H9 (cell line): ENCODE measurements around the gene P2RY14. TPM values are rescaled to one million over a fixed set of nuclear protein-coding genes. Genes with fewer than 3 reads are reported as not detected.

Source experiments
- DNase-seq: peaks from one replicate; pipeline ENCODE4 v3.0.0-alpha.2; 2017
- H2AFZ ChIP-seq: one replicate; pipeline ENCODE4 v1.6.1; 2013; ENCODE audit warnings: mild to moderate bottlenecking, low read length, control low read depth, moderate library complexity
- H2AK5ac ChIP-seq: 2 replicates; pipeline ENCODE4 v1.6.1; 2013; ENCODE audit warnings: low read length, control low read depth, mixed read lengths; ENCODE audit not compliant: insufficient read length
- H2BK120ac ChIP-seq: one replicate; pipeline ENCODE4 v1.6.1; 2013; ENCODE audit warnings: low read depth, mild to moderate bottlenecking, low read length, control low read depth, inconsistent platforms; ENCODE audit not compliant: poor library complexity, severe bottlenecking
- H2BK12ac ChIP-seq: 2 replicates; pipeline ENCODE4 v1.6.1; 2013; ENCODE audit warnings: low read length, control low read depth, mixed read lengths, low read depth; ENCODE audit not compliant: insufficient read length
- H2BK15ac ChIP-seq: 2 replicates; pipeline ENCODE4 v1.6.1; 2013; ENCODE audit warnings: low read depth, low read length, control low read depth
- H2BK20ac ChIP-seq: one replicate; pipeline ENCODE4 v1.6.1; 2013; ENCODE audit warnings: low read depth, mild to moderate bottlenecking, low read length, control low read depth, inconsistent platforms; ENCODE audit not compliant: poor library complexity, severe bottlenecking
- H2BK5ac ChIP-seq: 2 replicates; pipeline ENCODE4 v1.6.1; 2013; ENCODE audit warnings: low read length, control low read depth, mixed read lengths; ENCODE audit not compliant: insufficient read length
- H3K14ac ChIP-seq: 2 replicates; pipeline ENCODE4 v1.6.1; 2013; ENCODE audit warnings: low read length, control low read depth; ENCODE audit not compliant: insufficient read depth
- H3K18ac ChIP-seq: 2 replicates; pipeline ENCODE4 v1.6.1; 2013; ENCODE audit warnings: low read depth, mild to moderate bottlenecking, mixed read lengths, low read length, control low read depth; ENCODE audit not compliant: insufficient read length
- H3K23ac ChIP-seq: 2 replicates; pipeline ENCODE4 v1.6.1; 2013; ENCODE audit warnings: low read length, control low read depth, mixed read lengths, low read depth; ENCODE audit not compliant: insufficient read length
- H3K23me2 ChIP-seq: 2 replicates; pipeline ENCODE4 v1.6.1; 2013; ENCODE audit warnings: low read depth, mild to moderate bottlenecking, mixed read lengths, low read length, control low read depth; ENCODE audit not compliant: insufficient read length, poor library complexity, severe bottlenecking
- H3K27ac ChIP-seq: 2 replicates; pipeline ENCODE4 v1.5.1; 2013; ENCODE audit warnings: low read length, control low read depth, mixed read lengths, low read depth; ENCODE audit not compliant: insufficient read length
- H3K27me3 ChIP-seq: 2 replicates; pipeline ENCODE4 v1.6.1; 2013; ENCODE audit warnings: low read length, control low read depth, inconsistent platforms; ENCODE audit not compliant: insufficient read depth
- H3K4ac ChIP-seq: 2 replicates; pipeline ENCODE4 v1.6.1; 2013; ENCODE audit warnings: low read depth, mild to moderate bottlenecking, control low read depth, inconsistent platforms, low read length, moderate library complexity
- H3K4me1 ChIP-seq: 2 replicates; pipeline ENCODE4 v1.6.1; 2013; ENCODE audit warnings: low read length, control low read depth, inconsistent platforms; ENCODE audit not compliant: insufficient read depth
- H3K4me2 ChIP-seq: 2 replicates; pipeline ENCODE4 v1.6.1; 2013; ENCODE audit warnings: low read length, control low read depth, mixed read lengths; ENCODE audit not compliant: insufficient read length, insufficient read depth
- H3K56ac ChIP-seq: 2 replicates; pipeline ENCODE4 v1.6.1; 2013; ENCODE audit warnings: low read depth, mild to moderate bottlenecking, mixed read lengths, low read length, control low read depth; ENCODE audit not compliant: insufficient read length
- H3K79me1 ChIP-seq: 2 replicates; pipeline ENCODE4 v1.6.1; 2013; ENCODE audit warnings: low read depth, mild to moderate bottlenecking, moderate library complexity, low read length, control low read depth, inconsistent platforms; ENCODE audit not compliant: insufficient read depth, poor library complexity, severe bottlenecking
- H3K79me2 ChIP-seq: 2 replicates; pipeline ENCODE4 v1.6.1; 2013; ENCODE audit warnings: low read length, control low read depth, inconsistent platforms; ENCODE audit not compliant: insufficient read depth
- H3K9ac ChIP-seq: 2 replicates; pipeline ENCODE4 v1.6.1; 2013; ENCODE audit warnings: low read length, control low read depth, mixed read lengths; ENCODE audit not compliant: insufficient read length; ENCODE audit errors: extremely low read depth
- H3K9me3 ChIP-seq: one replicate; pipeline ENCODE4 v1.6.1; 2013; ENCODE audit warnings: low read depth, low read length, inconsistent platforms; ENCODE audit not compliant: control insufficient read depth
- H3T11ph ChIP-seq: one replicate; pipeline ENCODE4 v1.6.1; 2013; ENCODE audit warnings: mild to moderate bottlenecking, low read length, control low read depth, inconsistent platforms
- H4K20me1 ChIP-seq: one replicate; pipeline ENCODE4 v1.6.1; 2013; ENCODE audit not compliant: control insufficient read depth, insufficient read length, insufficient read depth
- H4K5ac ChIP-seq: 2 replicates; pipeline ENCODE4 v1.6.1; 2013; ENCODE audit warnings: low read depth, mild to moderate bottlenecking, mixed read lengths, low read length, control low read depth; ENCODE audit not compliant: insufficient read length
- H4K8ac ChIP-seq: replicated peaks from 2 replicates; pipeline ENCODE4 v1.6.1; 2013; ENCODE audit warnings: low read length, control low read depth, mixed read lengths, low read depth; ENCODE audit not compliant: insufficient read length
- H4K91ac ChIP-seq: 2 replicates; pipeline ENCODE4 v1.6.1; 2013; ENCODE audit warnings: low read depth, mild to moderate bottlenecking, moderate library complexity, mixed read lengths, low read length, control low read depth; ENCODE audit not compliant: insufficient read length
- H3K27ac Mint-ChIP-seq, 3 experiments: 2 replicates in 2 of 3; 3 replicates in 1 of 3; pipeline ENCODE4 v1.8.0; 2020 to 2021; ENCODE audit warnings: mixed read lengths in 3 of 3, mild to moderate bottlenecking in 1 of 3, moderate library complexity in 1 of 3
- H3K27me3 Mint-ChIP-seq: 2 replicates; pipeline ENCODE4 v1.8.0; 2021; ENCODE audit warnings: low read depth, mild to moderate bottlenecking, moderate library complexity, mixed read lengths
- H3K36me3 Mint-ChIP-seq, 3 experiments: 2 replicates in 2 of 3; 3 replicates in 1 of 3; pipeline ENCODE4 v1.8.0; 2020 to 2021; ENCODE audit warnings: low read depth in 3 of 3, mixed read lengths in 3 of 3; ENCODE audit not compliant: insufficient read depth in 1 of 3
- H3K4me1 Mint-ChIP-seq, 2 experiments: 2 replicates each; pipeline ENCODE4 v1.8.0; 2020; ENCODE audit warnings: mixed read lengths in 2 of 2
- H3K4me3 Mint-ChIP-seq, 2 experiments: 2 replicates in 1 of 2; 3 replicates in 1 of 2; pipeline ENCODE4 v1.8.0; 2020 to 2021; ENCODE audit warnings: mild to moderate bottlenecking in 2 of 2, mixed read lengths in 2 of 2, moderate library complexity in 1 of 2
- H3K9me3 Mint-ChIP-seq, 2 experiments: 2 replicates in 1 of 2; 3 replicates in 1 of 2; pipeline ENCODE4 v1.8.0; 2020; ENCODE audit warnings: mild to moderate bottlenecking in 2 of 2, mixed read lengths in 2 of 2, moderate library complexity in 1 of 2
- CTCF ChIP-seq: fragments of 200-600 bp; sonication (generic); conservative IDR thresholded peaks from 3 replicates; pipeline ENCODE4 v1.8.0; 2021; ENCODE audit warnings: antibody characterized with exemption, mild to moderate bottlenecking
- WGBS: extraction: QIAGEN DNeasy Blood & Tissue Kit; methylation state at CpG from one replicate; pipeline ENCODE4 v1.1.7; 2013; ENCODE audit warnings: missing lambda C conversion rate, low lambda C conversion rate, mixed read lengths; ENCODE audit not compliant: insufficient read length; ENCODE audit errors: extremely low coverage; 5-methylcytosine and 5-hydroxymethylcytosine counted together
- total RNA-seq: library from RNA; stranded (reverse); gene quantifications from 2 replicates; pipeline ENCODE4 v1.2.1, GENCODE V29; 2021

P2RY14 gene
- total RNA-seq, 1 experiment from 2014 or later, result not detected

- no peak overlapping the region for H2BK12ac ChIP-seq
- H3K4me3 Mint-ChIP-seq, result no peak overlapping the region
- no peak overlapping the region for H3K4ac ChIP-seq
- H3K56ac ChIP-seq, result no peak overlapping the region
- peaks cover 5% of the 10 kb centered on the region in 2 experiments for H3K4me1 Mint-ChIP-seq
- H4K5ac ChIP-seq, result no peak overlapping the region
- no peaks in the 10 kb centered on the region for H3K79me2 ChIP-seq
- H2BK5ac ChIP-seq, result no peak overlapping the region
- H3K27me3 ChIP-seq, result no peaks in the 10 kb centered on the region
- H3K9ac ChIP-seq, result no peak overlapping the region
- no CpG with 5 or more reads among the region's 3 CpGs for WGBS
- no peak overlapping the region for H2BK15ac ChIP-seq
- no peak for DNase-seq
- no peak overlapping the region for H3K27ac ChIP-seq
- no peak overlapping the region for H3K18ac ChIP-seq
- no peak overlapping the region for H4K8ac ChIP-seq
- H3K79me1 ChIP-seq, result no peaks in the 10 kb centered on the region
- H3K36me3 Mint-ChIP-seq, result no peaks in the 10 kb centered on the region
- H3T11ph ChIP-seq, result no peak overlapping the region
- H3K4me2 ChIP-seq, result no peak overlapping the region
- no peak overlapping the region for H3K14ac ChIP-seq
- no peaks in the 10 kb centered on the region for H3K9me3 Mint-ChIP-seq
- TF ChIP-seq CTCF, result no peak
- H2BK20ac ChIP-seq, result no peak overlapping the region
- no peak overlapping the region for H3K23ac ChIP-seq
- no peak overlapping the region for H2AK5ac ChIP-seq
- no peaks in the 10 kb centered on the region for H3K4me1 ChIP-seq
- H3K23me2 ChIP-seq, result no peaks in the 10 kb centered on the region
- H4K91ac ChIP-seq, result no peak overlapping the region
- no peak overlapping the region for H2AFZ ChIP-seq
- H3K27ac Mint-ChIP-seq, result no peak overlapping the region
- H2BK120ac ChIP-seq, result no peak overlapping the region
- H3K9me3 ChIP-seq, result no peaks in the 10 kb centered on the region
- H4K20me1 ChIP-seq, result no peaks in the 10 kb centered on the region
- H3K27me3 Mint-ChIP-seq, result no peaks in the 10 kb centered on the region
Measured at GRCh38 chr3:151289445-151289844, 11.1 kb upstream of the P2RY14 start.
